Suppressor macrophage treated with lipopolysaccharide for 4 hours (primary cell): ENCODE results near the gene SMIM3.

Experiments used
- DNase-seq: peaks from one replicate; pipeline ENCODE4 v3.0.0-alpha.2; 2020

SMIM3 gene

GRCh38 chr5:150765799-150766169 lies 12.8 kb upstream of the SMIM3 start:
- DNase-seq: peak; percentile 59

GRCh38 chr5:150766251-150766650 lies 12.3 kb upstream of the SMIM3 start:
- no peak for DNase-seq

GRCh38 chr5:150771034-150771795 lies 7.3 kb upstream of the SMIM3 start:
- DNase-seq: no peak

- DNase-seq: peak; percentile 52
Measured at GRCh38 chr5:150774145-150774544, 4.4 kb upstream of the SMIM3 start.

- DNase-seq: peak; percentile 92
Measured at GRCh38 chr5:150777685-150778084, 872 bp upstream of the SMIM3 start.

GRCh38 chr5:150778088-150778516 lies 455 bp upstream of the SMIM3 start:
- DNase-seq: peak; percentile 68

GRCh38 chr5:150779397-150780186 lies 1.0 kb downstream of the SMIM3 start:
- DNase-seq: peak; percentile 42

GRCh38 chr5:150780187-150780692 lies 1.7 kb downstream of the SMIM3 start:
- peak; percentile 91 for DNase-seq

GRCh38 chr5:150780816-150781221 lies 2.3 kb downstream of the SMIM3 start:
- DNase-seq: peak; percentile 87

GRCh38 chr5:150781706-150782614 lies 3.4 kb downstream of the SMIM3 start:
- no peak for DNase-seq

- no peak for DNase-seq
Measured at GRCh38 chr5:150782850-150783249, 4.3 kb downstream of the SMIM3 start.

GRCh38 chr5:150783422-150783928 lies 4.9 kb downstream of the SMIM3 start:
- DNase-seq: peak; percentile 72

- no peak for DNase-seq
Measured at GRCh38 chr5:150785950-150786349, 7.4 kb downstream of the SMIM3 start.

GRCh38 chr5:150786876-150787275 lies 8.3 kb downstream of the SMIM3 start:
- DNase-seq: no peak

- peak; percentile 80 for DNase-seq
Measured at GRCh38 chr5:150787656-150788055, 9.1 kb downstream of the SMIM3 start.

- no peak for DNase-seq
Measured at GRCh38 chr5:150788977-150789376, 10.4 kb downstream of the SMIM3 start.

- no peak for DNase-seq
Measured at GRCh38 chr5:150789450-150789849, 10.9 kb downstream of the SMIM3 start.

GRCh38 chr5:150789943-150790611 lies 11.5 kb downstream of the SMIM3 start:
- DNase-seq: peak; percentile 98

GRCh38 chr5:150791536-150791935 lies 13.0 kb downstream of the SMIM3 start:
- no peak for DNase-seq

GRCh38 chr5:150793423-150793888 lies 14.9 kb downstream of the SMIM3 start:
- peak; percentile 64 for DNase-seq

- DNase-seq: no peak
Measured at GRCh38 chr5:150794927-150795326, 16.4 kb downstream of the SMIM3 start.

GRCh38 chr5:150797384-150797783 lies 18.8 kb downstream of the SMIM3 start:
- DNase-seq: no peak
